ENCODE data around the gene SLC5A10.

The SLC5A10 gene

GRCh38 chr17:18963126-18964017 is 11.4 kb downstream of the SLC5A10 start:
- no peak overlapping the region for H3K4me3 ChIP-seq (ENCODE audit: low read depth, low read length)
- TF ChIP-seq CTCF (IDR thresholded peaks at IDR 0.05; ENCODE audit: borderline replicate concordance, insufficient read depth, low read depth, low read length): no peak

- no peak for TF ChIP-seq CTCF (IDR thresholded peaks at IDR 0.05; ENCODE audit: borderline replicate concordance, insufficient read depth, low read depth, low read length)
- no peak overlapping the region for H3K4me3 ChIP-seq (ENCODE audit: low read depth, low read length)
Observed at GRCh38 chr17:18964018-18964351, 12.0 kb downstream of the SLC5A10 start.

GRCh38 chr17:18964550-18964949 is 12.6 kb downstream of the SLC5A10 start:
- H3K4me3 ChIP-seq (ENCODE audit: low read depth, low read length): no peak overlapping the region
- no peak for TF ChIP-seq CTCF (IDR thresholded peaks at IDR 0.05; ENCODE audit: borderline replicate concordance, insufficient read depth, low read depth, low read length)

- no peak overlapping the region for H3K4me3 ChIP-seq (ENCODE audit: low read depth, low read length)
- TF ChIP-seq CTCF (IDR thresholded peaks at IDR 0.05; ENCODE audit: borderline replicate concordance, insufficient read depth, low read depth, low read length): no peak
Observed at GRCh38 chr17:18965530-18966236, 13.7 kb downstream of the SLC5A10 start.

- no peak for TF ChIP-seq CTCF (IDR thresholded peaks at IDR 0.05; ENCODE audit: borderline replicate concordance, insufficient read depth, low read depth, low read length)
- H3K4me3 ChIP-seq (ENCODE audit: low read depth, low read length): no peak overlapping the region
Observed at GRCh38 chr17:18966831-18967624, 15.1 kb downstream of the SLC5A10 start.

GRCh38 chr17:18967916-18968315 is 16.0 kb downstream of the SLC5A10 start:
- no peak overlapping the region for H3K4me3 ChIP-seq (ENCODE audit: low read depth, low read length)
- no peak for TF ChIP-seq CTCF (IDR thresholded peaks at IDR 0.05; ENCODE audit: borderline replicate concordance, insufficient read depth, low read depth, low read length)
